Left cardiac atrium (tissue), 4 donors: Measurements from ENCODE around the gene PRH2. TPM values are rescaled to one million over a fixed set of nuclear protein-coding genes. Genes with fewer than 3 reads are reported as not detected.

Source experiments
- ATAC-seq, 2 donors: fragments of 200-7000 bp; cut with Tn5 transposase; one replicate each; pipeline ENCODE4 v1.9.1; 2020; ENCODE audit warnings: mild to moderate bottlenecking in 2 of 2, moderate library complexity in 2 of 2
- DNase-seq: peaks from one replicate; pipeline ENCODE4 v3.0.0-alpha.2; 2020
- intact Hi-C, 2 donors: fragments of 100-400 bp; cut with DNase I; formaldehyde crosslinking; loops; one replicate each; pipeline versions ENCODE4 v1.14.1 to v1.15.1; 2022 to 2023
- long read RNA-seq: library from polyadenylated mRNA; unstranded; transcript quantifications from one replicate; pipeline ENCODE4 v2.0.0, GENCODE V29; 2021
- total RNA-seq, 2 donors: library from RNA; stranded (reverse); fragmentation: NEBNext Ultra II Directional; extraction: Animal tissue kit (Norgen Biotek cat#: 25700); gene quantifications; one replicate each; pipeline ENCODE4 v1.2.1, GENCODE V29; 2021
- donor health status: DM: no; HTN: yes; CAD: no.
- donor health status: DM: no; HTN: yes; CAD: no; lungs with severe emphysema.
- donor health status: DM: yes; HTN: yes; CAD: no.
- donor health status: Dilated cardiomyopathy.

The PRH2 gene
- total RNA-seq = not detected
- long read RNA-seq = 0 reads

GRCh38 chr12:10928746-10929286, at the start of gene PRH2:
Gene PRH2, plus strand, starts transcription at chr12:10929236. Its CDS starts 38 bp downstream, at chr12:10929274.
- ATAC-seq (no peak), DNase-seq (no peak)
- intact Hi-C loops = no loop called here

- ATAC-seq = no peak
- DNase-seq = no peak
- intact Hi-C loops = no loop called here
Measured at GRCh38 chr12:10884086-10884725, 44.8 kb upstream of the PRH2 start, which contains the start of gene PRH1. Gene PRH1, minus strand, starts transcription at chr12:10884255. Its CDS starts 38 bp downstream, at chr12:10884217.

GRCh38 chr12:10889226-10889625, 39.8 kb upstream of the PRH2 start:
- no peak for ATAC-seq
- DNase-seq = no peak
- intact Hi-C loops = no loop called here

GRCh38 chr12:10891937-10892336, 37.1 kb upstream of the PRH2 start:
- intact Hi-C loops = no loop called here
- ATAC-seq (no peak), DNase-seq (no peak)

- ATAC-seq (no peak), DNase-seq (no peak)
- intact Hi-C loops = no loop called here
Measured at GRCh38 chr12:10896854-10897253, 32.2 kb upstream of the PRH2 start.

GRCh38 chr12:10900530-10900929, 28.5 kb upstream of the PRH2 start:
- ATAC-seq (no peak), DNase-seq (no peak)
- intact Hi-C loops = no loop called here

GRCh38 chr12:10900972-10901371, 28.1 kb upstream of the PRH2 start:
- ATAC-seq (no peak), DNase-seq (no peak)
- intact Hi-C loops = no loop called here

- DNase-seq = no peak
- ATAC-seq = no peak
- intact Hi-C loops = no loop called here
Measured at GRCh38 chr12:10901427-10901826, 27.6 kb upstream of the PRH2 start.

GRCh38 chr12:10904686-10905085, 24.4 kb upstream of the PRH2 start:
- intact Hi-C loops = no loop called here
- ATAC-seq (no peak), DNase-seq (no peak)

GRCh38 chr12:10909462-10909861, 19.6 kb upstream of the PRH2 start, which contains the start of gene TAS2R13:
Gene TAS2R13, minus strand, starts transcription at chr12:10909562. Its CDS starts 264 bp downstream, at chr12:10909298.
- no peak for ATAC-seq
- DNase-seq = no peak
- intact Hi-C loops = no loop called here

GRCh38 chr12:10910380-10910779, 18.7 kb upstream of the PRH2 start:
- intact Hi-C loops = no loop called here
- ATAC-seq = no peak
- DNase-seq = no peak

GRCh38 chr12:10919809-10920208, 9.2 kb upstream of the PRH2 start:
- DNase-seq (no peak), ATAC-seq (no peak)
- intact Hi-C loops = no loop called here

- ATAC-seq = no peak
- intact Hi-C loops = no loop called here
- DNase-seq = no peak
Measured at GRCh38 chr12:10926269-10926668, 2.8 kb upstream of the PRH2 start.

- intact Hi-C loops = no loop called here
- DNase-seq = no peak
- ATAC-seq = no peak
Measured at GRCh38 chr12:10936506-10936905, 7.5 kb downstream of the PRH2 start.

- DNase-seq (no peak), ATAC-seq (no peak)
- intact Hi-C loops = no loop called here
Measured at GRCh38 chr12:10939163-10939562, 10.1 kb downstream of the PRH2 start, which contains the start of gene TAS2R14. Gene TAS2R14, minus strand, starts transcription at chr12:10939263. Its CDS starts 56 bp downstream, at chr12:10939207.

- ATAC-seq = peak in 1 of 2 donors; percentile 65
- intact Hi-C loops = no loop called here
- no peak for DNase-seq
Measured at GRCh38 chr12:10940389-10940788, 11.4 kb downstream of the PRH2 start.

GRCh38 chr12:10941369-10941768, 12.3 kb downstream of the PRH2 start:
- no peak for ATAC-seq
- intact Hi-C loops = no loop called here

GRCh38 chr12:10941916-10942607, 13.0 kb downstream of the PRH2 start:
- ATAC-seq = no peak
- DNase-seq = no peak
- intact Hi-C loops = no loop called here

More at GRCh38 chr12:10941369-10941768, 12.3 kb downstream of the PRH2 start:
- no peak for DNase-seq

- intact Hi-C loops = no loop called here
- ATAC-seq (no peak), DNase-seq (no peak)
Measured at GRCh38 chr12:10943167-10943566, 14.1 kb downstream of the PRH2 start.

GRCh38 chr12:10952645-10953044, 23.6 kb downstream of the PRH2 start:
- DNase-seq (no peak), ATAC-seq (peak; percentile 68 to 79)
- intact Hi-C loops = no loop called here
